H9 (cell line): Measurements from ENCODE around the gene NT5C3A. TPM values are rescaled to one million over a fixed set of nuclear protein-coding genes. Genes with fewer than 3 reads are reported as not detected.

Experiments
- DNase-seq: peaks from one replicate; pipeline ENCODE4 v3.0.0-alpha.2; 2017
- H2AFZ ChIP-seq: one replicate; pipeline ENCODE4 v1.6.1; 2013; ENCODE audit warnings: mild to moderate bottlenecking, low read length, control low read depth, moderate library complexity
- H2AK5ac ChIP-seq: 2 replicates; pipeline ENCODE4 v1.6.1; 2013; ENCODE audit warnings: low read length, control low read depth, mixed read lengths; ENCODE audit not compliant: insufficient read length
- H2BK120ac ChIP-seq: one replicate; pipeline ENCODE4 v1.6.1; 2013; ENCODE audit warnings: low read depth, mild to moderate bottlenecking, low read length, control low read depth, inconsistent platforms; ENCODE audit not compliant: poor library complexity, severe bottlenecking
- H2BK12ac ChIP-seq: 2 replicates; pipeline ENCODE4 v1.6.1; 2013; ENCODE audit warnings: low read length, control low read depth, mixed read lengths, low read depth; ENCODE audit not compliant: insufficient read length
- H2BK15ac ChIP-seq: 2 replicates; pipeline ENCODE4 v1.6.1; 2013; ENCODE audit warnings: low read depth, low read length, control low read depth
- H2BK20ac ChIP-seq: one replicate; pipeline ENCODE4 v1.6.1; 2013; ENCODE audit warnings: low read depth, mild to moderate bottlenecking, low read length, control low read depth, inconsistent platforms; ENCODE audit not compliant: poor library complexity, severe bottlenecking
- H2BK5ac ChIP-seq: 2 replicates; pipeline ENCODE4 v1.6.1; 2013; ENCODE audit warnings: low read length, control low read depth, mixed read lengths; ENCODE audit not compliant: insufficient read length
- H3K14ac ChIP-seq: 2 replicates; pipeline ENCODE4 v1.6.1; 2013; ENCODE audit warnings: low read length, control low read depth; ENCODE audit not compliant: insufficient read depth
- H3K18ac ChIP-seq: 2 replicates; pipeline ENCODE4 v1.6.1; 2013; ENCODE audit warnings: low read depth, mild to moderate bottlenecking, mixed read lengths, low read length, control low read depth; ENCODE audit not compliant: insufficient read length
- H3K23ac ChIP-seq: 2 replicates; pipeline ENCODE4 v1.6.1; 2013; ENCODE audit warnings: low read length, control low read depth, mixed read lengths, low read depth; ENCODE audit not compliant: insufficient read length
- H3K23me2 ChIP-seq: 2 replicates; pipeline ENCODE4 v1.6.1; 2013; ENCODE audit warnings: low read depth, mild to moderate bottlenecking, mixed read lengths, low read length, control low read depth; ENCODE audit not compliant: insufficient read length, poor library complexity, severe bottlenecking
- H3K27ac ChIP-seq: 2 replicates; pipeline ENCODE4 v1.5.1; 2013; ENCODE audit warnings: low read length, control low read depth, mixed read lengths, low read depth; ENCODE audit not compliant: insufficient read length
- H3K27me3 ChIP-seq: 2 replicates; pipeline ENCODE4 v1.6.1; 2013; ENCODE audit warnings: low read length, control low read depth, inconsistent platforms; ENCODE audit not compliant: insufficient read depth
- H3K4ac ChIP-seq: 2 replicates; pipeline ENCODE4 v1.6.1; 2013; ENCODE audit warnings: low read depth, mild to moderate bottlenecking, control low read depth, inconsistent platforms, low read length, moderate library complexity
- H3K4me1 ChIP-seq: 2 replicates; pipeline ENCODE4 v1.6.1; 2013; ENCODE audit warnings: low read length, control low read depth, inconsistent platforms; ENCODE audit not compliant: insufficient read depth
- H3K4me2 ChIP-seq: 2 replicates; pipeline ENCODE4 v1.6.1; 2013; ENCODE audit warnings: low read length, control low read depth, mixed read lengths; ENCODE audit not compliant: insufficient read length, insufficient read depth
- H3K56ac ChIP-seq: 2 replicates; pipeline ENCODE4 v1.6.1; 2013; ENCODE audit warnings: low read depth, mild to moderate bottlenecking, mixed read lengths, low read length, control low read depth; ENCODE audit not compliant: insufficient read length
- H3K79me1 ChIP-seq: 2 replicates; pipeline ENCODE4 v1.6.1; 2013; ENCODE audit warnings: low read depth, mild to moderate bottlenecking, moderate library complexity, low read length, control low read depth, inconsistent platforms; ENCODE audit not compliant: insufficient read depth, poor library complexity, severe bottlenecking
- H3K79me2 ChIP-seq: 2 replicates; pipeline ENCODE4 v1.6.1; 2013; ENCODE audit warnings: low read length, control low read depth, inconsistent platforms; ENCODE audit not compliant: insufficient read depth
- H3K9ac ChIP-seq: 2 replicates; pipeline ENCODE4 v1.6.1; 2013; ENCODE audit warnings: low read length, control low read depth, mixed read lengths; ENCODE audit not compliant: insufficient read length; ENCODE audit errors: extremely low read depth
- H3K9me3 ChIP-seq: one replicate; pipeline ENCODE4 v1.6.1; 2013; ENCODE audit warnings: low read depth, low read length, inconsistent platforms; ENCODE audit not compliant: control insufficient read depth
- H3T11ph ChIP-seq: one replicate; pipeline ENCODE4 v1.6.1; 2013; ENCODE audit warnings: mild to moderate bottlenecking, low read length, control low read depth, inconsistent platforms
- H4K20me1 ChIP-seq: one replicate; pipeline ENCODE4 v1.6.1; 2013; ENCODE audit not compliant: control insufficient read depth, insufficient read length, insufficient read depth
- H4K5ac ChIP-seq: 2 replicates; pipeline ENCODE4 v1.6.1; 2013; ENCODE audit warnings: low read depth, mild to moderate bottlenecking, mixed read lengths, low read length, control low read depth; ENCODE audit not compliant: insufficient read length
- H4K8ac ChIP-seq: replicated peaks from 2 replicates; pipeline ENCODE4 v1.6.1; 2013; ENCODE audit warnings: low read length, control low read depth, mixed read lengths, low read depth; ENCODE audit not compliant: insufficient read length
- H4K91ac ChIP-seq: 2 replicates; pipeline ENCODE4 v1.6.1; 2013; ENCODE audit warnings: low read depth, mild to moderate bottlenecking, moderate library complexity, mixed read lengths, low read length, control low read depth; ENCODE audit not compliant: insufficient read length
- H3K27ac Mint-ChIP-seq, 3 experiments: 2 replicates in 2 of 3; 3 replicates in 1 of 3; pipeline ENCODE4 v1.8.0; 2020 to 2021; ENCODE audit warnings: mixed read lengths in 3 of 3, mild to moderate bottlenecking in 1 of 3, moderate library complexity in 1 of 3
- H3K27me3 Mint-ChIP-seq: 2 replicates; pipeline ENCODE4 v1.8.0; 2021; ENCODE audit warnings: low read depth, mild to moderate bottlenecking, moderate library complexity, mixed read lengths
- H3K36me3 Mint-ChIP-seq, 3 experiments: 2 replicates in 2 of 3; 3 replicates in 1 of 3; pipeline ENCODE4 v1.8.0; 2020 to 2021; ENCODE audit warnings: low read depth in 3 of 3, mixed read lengths in 3 of 3; ENCODE audit not compliant: insufficient read depth in 1 of 3
- H3K4me1 Mint-ChIP-seq, 2 experiments: 2 replicates each; pipeline ENCODE4 v1.8.0; 2020; ENCODE audit warnings: mixed read lengths in 2 of 2
- H3K4me3 Mint-ChIP-seq, 2 experiments: 2 replicates in 1 of 2; 3 replicates in 1 of 2; pipeline ENCODE4 v1.8.0; 2020 to 2021; ENCODE audit warnings: mild to moderate bottlenecking in 2 of 2, mixed read lengths in 2 of 2, moderate library complexity in 1 of 2
- H3K9me3 Mint-ChIP-seq, 2 experiments: 2 replicates in 1 of 2; 3 replicates in 1 of 2; pipeline ENCODE4 v1.8.0; 2020; ENCODE audit warnings: mild to moderate bottlenecking in 2 of 2, mixed read lengths in 2 of 2, moderate library complexity in 1 of 2
- CTCF ChIP-seq: fragments of 200-600 bp; sonication (generic); conservative IDR thresholded peaks from 3 replicates; pipeline ENCODE4 v1.8.0; 2021; ENCODE audit warnings: antibody characterized with exemption, mild to moderate bottlenecking
- WGBS: extraction: QIAGEN DNeasy Blood & Tissue Kit; methylation state at CpG from one replicate; pipeline ENCODE4 v1.1.7; 2013; ENCODE audit warnings: missing lambda C conversion rate, low lambda C conversion rate, mixed read lengths; ENCODE audit not compliant: insufficient read length; ENCODE audit errors: extremely low coverage; 5-methylcytosine and 5-hydroxymethylcytosine counted together
- total RNA-seq: library from RNA; stranded (reverse); gene quantifications from 2 replicates; pipeline ENCODE4 v1.2.1, GENCODE V29; 2021

Gene NT5C3A
- total RNA-seq, 1 experiment from 2014 or later, result 22.1 TPM

GRCh38 chr7:33073243-33073642, 10.7 kb upstream of the NT5C3A start:
- no peaks in the 10 kb centered on the region for H3K79me1 ChIP-seq
- no peak overlapping the region for H4K91ac ChIP-seq

More at GRCh38 chr7:33073243-33073642, 10.7 kb upstream of the NT5C3A start:
- Histone ChIP-seq H3K56ac (no peak overlapping the region), H3K23ac (no peak overlapping the region), H2AK5ac (no peak overlapping the region), H3K18ac (no peak overlapping the region), H2BK5ac (no peak overlapping the region), H2BK15ac (no peak overlapping the region), H3K27me3 (no peaks in the 10 kb centered on the region), H3K14ac (no peak overlapping the region), H3K4me2 (no peak overlapping the region), H3T11ph (no peak overlapping the region), H3K4ac (no peak overlapping the region), H4K5ac (no peak overlapping the region), H3K4me1 (peaks cover 2% of the 10 kb centered on the region; the same call in 1 of the 2 replicates), H4K20me1 (no peaks in the 10 kb centered on the region), H3K27ac (no peak overlapping the region), H2AFZ (no peak overlapping the region), H3K9me3 (peaks cover 9% of the 10 kb centered on the region), H2BK12ac (no peak overlapping the region), H3K23me2 (no peaks in the 10 kb centered on the region), H2BK120ac (no peak overlapping the region), H3K9ac (no peak overlapping the region), H2BK20ac (no peak overlapping the region), H3K79me2 (no peaks in the 10 kb centered on the region), H4K8ac (no peak overlapping the region)
- H3K9me3 Mint-ChIP-seq, result peaks cover 26 to 30% of the 10 kb centered on the region in 2 experiments
- H3K27me3 Mint-ChIP-seq, result no peaks in the 10 kb centered on the region; the same call in 1 of the 2 replicates
- no peak for DNase-seq
- no peak overlapping the region for H3K4me3 Mint-ChIP-seq
- H3K4me1 Mint-ChIP-seq, result peaks cover 17 to 23% of the 10 kb centered on the region in 2 experiments
- no peak overlapping the region; a peak in 1 of 7 replicates for H3K27ac Mint-ChIP-seq
- WGBS, result no CpG with 5 or more reads among the region's 4 CpGs
- H3K36me3 Mint-ChIP-seq, result peaks cover 3 to 14% (median 7%) of the 10 kb centered on the region in 3 experiments; a peak in 5 of 7 replicates
- TF ChIP-seq CTCF, result no peak
